Trophoblast cell (in vitro differentiated cells and primary cell): ENCODE results near the gene IL4.

Experiments
- DNase-seq, 2 donors: peaks; one replicate each; pipeline ENCODE4 v3.0.0-alpha.2; 2016
- H2AFZ ChIP-seq: 2 replicates; pipeline ENCODE4 v1.6.1; 2013; ENCODE audit warnings: low read length, moderate library complexity, mild to moderate bottlenecking; ENCODE audit not compliant: insufficient read depth, poor library complexity
- H2AK5ac ChIP-seq: 2 replicates; pipeline ENCODE4 v1.6.1; 2013; ENCODE audit warnings: mild to moderate bottlenecking, low read length
- H2BK120ac ChIP-seq: 2 replicates; pipeline ENCODE4 v1.6.1; 2013; ENCODE audit warnings: low read length, mild to moderate bottlenecking, moderate library complexity; ENCODE audit not compliant: insufficient read depth, poor library complexity
- H2BK12ac ChIP-seq: 2 replicates; pipeline ENCODE4 v1.6.1; 2013; ENCODE audit warnings: mild to moderate bottlenecking, low read length, moderate library complexity
- H2BK5ac ChIP-seq: 2 replicates; pipeline ENCODE4 v1.6.1; 2013; ENCODE audit warnings: low read length, low read depth, moderate library complexity, mild to moderate bottlenecking; ENCODE audit not compliant: poor library complexity
- H3K14ac ChIP-seq: 2 replicates; pipeline ENCODE4 v1.6.1; 2013; ENCODE audit warnings: mild to moderate bottlenecking, low read length
- H3K18ac ChIP-seq: 2 replicates; pipeline ENCODE4 v1.6.1; 2013; ENCODE audit warnings: mild to moderate bottlenecking, low read length
- H3K23ac ChIP-seq: 2 replicates; pipeline ENCODE4 v1.6.1; 2013; ENCODE audit warnings: low read length
- H3K27ac ChIP-seq: 2 replicates; pipeline ENCODE4 v1.5.1; 2013; ENCODE audit warnings: low read depth, mild to moderate bottlenecking, inconsistent platforms, low read length, moderate library complexity
- H3K27me3 ChIP-seq: 2 replicates; pipeline ENCODE4 v1.6.1; 2013; ENCODE audit warnings: inconsistent platforms, mild to moderate bottlenecking, low read length, moderate library complexity; ENCODE audit not compliant: insufficient read depth
- H3K36me3 ChIP-seq, 2 experiments: 1 replicate in 1 of 2; 2 replicates in 1 of 2; pipeline ENCODE4 v1.6.1; 2013; ENCODE audit warnings: low read length in 2 of 2, mild to moderate bottlenecking in 2 of 2, moderate library complexity in 1 of 2; ENCODE audit not compliant: insufficient read depth in 2 of 2, control insufficient read depth in 1 of 2
- H3K4ac ChIP-seq: 2 replicates; pipeline ENCODE4 v1.6.1; 2013; ENCODE audit warnings: low read depth, mild to moderate bottlenecking, low read length, moderate library complexity
- H3K4me1 ChIP-seq, 2 experiments: 1 replicate in 1 of 2; 2 replicates in 1 of 2; pipeline ENCODE4 v1.6.1; 2013; ENCODE audit warnings: low read length in 2 of 2, mild to moderate bottlenecking in 2 of 2, moderate library complexity in 1 of 2; ENCODE audit not compliant: insufficient read depth in 2 of 2, control insufficient read depth in 1 of 2
- H3K4me2 ChIP-seq: 2 replicates; pipeline ENCODE4 v1.6.1; 2013; ENCODE audit warnings: inconsistent platforms, mild to moderate bottlenecking, low read length, moderate library complexity
- H3K4me3 ChIP-seq: 2 replicates; pipeline ENCODE4 v1.5.1; 2013; ENCODE audit warnings: mild to moderate bottlenecking, low read depth, low read length, inconsistent platforms
- H3K79me1 ChIP-seq: one replicate; pipeline ENCODE4 v1.6.1; 2013; ENCODE audit warnings: low read length
- H3K79me2 ChIP-seq: 2 replicates; pipeline ENCODE4 v1.6.1; 2013; ENCODE audit warnings: low read length, mild to moderate bottlenecking; ENCODE audit not compliant: control insufficient read depth, insufficient read depth, poor library complexity
- H3K9ac ChIP-seq: 2 replicates; pipeline ENCODE4 v1.6.1; 2013; ENCODE audit warnings: mild to moderate bottlenecking, low read length
- H3K9me3 ChIP-seq: 2 replicates; pipeline ENCODE4 v1.6.1; 2013; ENCODE audit warnings: low read depth, mild to moderate bottlenecking, control low read depth, inconsistent platforms, low read length; ENCODE audit not compliant: insufficient read depth
- H4K12ac ChIP-seq: 2 replicates; pipeline ENCODE4 v1.6.1; 2013; ENCODE audit warnings: low read depth, mild to moderate bottlenecking, low read length, moderate library complexity
- H4K8ac ChIP-seq: 2 replicates; pipeline ENCODE4 v1.6.1; 2013; ENCODE audit warnings: low read depth, mild to moderate bottlenecking, low read length, moderate library complexity
- H4K91ac ChIP-seq: one replicate; pipeline ENCODE4 v1.6.1; 2013; ENCODE audit warnings: low read depth, mild to moderate bottlenecking, low read length, moderate library complexity
- WGBS: extraction: QIAGEN DNeasy Blood & Tissue Kit; methylation state at CpG from one replicate; pipeline ENCODE4 v1.1.7; 2013; ENCODE audit warnings: missing lambda C conversion rate; ENCODE audit not compliant: insufficient read length, insufficient coverage; ENCODE audit errors: extremely low coverage; 5-methylcytosine and 5-hydroxymethylcytosine counted together

Gene IL4

DNA sequence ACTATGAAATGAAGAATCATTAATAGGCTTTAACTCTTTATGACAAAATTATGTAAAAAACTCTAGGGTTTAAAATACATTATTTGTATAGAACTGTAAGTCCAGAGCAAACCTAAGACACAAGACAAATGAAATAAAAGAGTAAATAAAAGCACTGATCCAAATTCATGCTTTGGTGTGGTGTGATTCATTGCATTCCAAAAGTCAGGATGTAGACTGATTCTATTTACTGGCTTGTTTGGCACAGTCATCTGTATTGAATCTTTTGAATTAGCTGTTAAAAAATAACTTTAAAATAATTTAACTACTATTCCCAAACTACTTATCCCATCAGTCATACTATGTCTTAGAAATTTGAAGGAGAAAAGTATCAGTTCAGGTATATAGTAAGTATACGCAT is 31.1 kb downstream of the IL4 start:
- no peaks in the 10 kb centered on the region for H3K79me2 ChIP-seq
- DNase-seq = no peak
- no peak overlapping the region for H2BK12ac ChIP-seq
- no peak overlapping the region for H3K4me3 ChIP-seq
- no peaks in the 10 kb centered on the region for H3K9me3 ChIP-seq
- H2BK5ac ChIP-seq = no peak overlapping the region
- H2AK5ac ChIP-seq = no peak overlapping the region
- H3K9ac ChIP-seq = no peak overlapping the region
- H3K4me1 ChIP-seq = no peaks in the 10 kb centered on the region
- no peak overlapping the region for H4K91ac ChIP-seq
- H3K27ac ChIP-seq = no peak overlapping the region
- WGBS = no CpG with 5 or more reads among the region's 1 CpG
- H3K14ac ChIP-seq = no peak overlapping the region
- no peaks in the 10 kb centered on the region for H3K27me3 ChIP-seq
- H3K79me1 ChIP-seq = no peaks in the 10 kb centered on the region
- no peak overlapping the region for H2BK120ac ChIP-seq
- H3K18ac ChIP-seq = no peak overlapping the region
- H3K4ac ChIP-seq = no peak overlapping the region
- peaks cover 2 to 6% of the 10 kb centered on the region in 2 experiments for H3K36me3 ChIP-seq
- no peak overlapping the region for H4K12ac ChIP-seq
- H3K4me2 ChIP-seq = no peak overlapping the region
- H4K8ac ChIP-seq = no peak overlapping the region
- H2AFZ ChIP-seq = no peak overlapping the region
- H3K23ac ChIP-seq = no peak overlapping the region

DNA sequence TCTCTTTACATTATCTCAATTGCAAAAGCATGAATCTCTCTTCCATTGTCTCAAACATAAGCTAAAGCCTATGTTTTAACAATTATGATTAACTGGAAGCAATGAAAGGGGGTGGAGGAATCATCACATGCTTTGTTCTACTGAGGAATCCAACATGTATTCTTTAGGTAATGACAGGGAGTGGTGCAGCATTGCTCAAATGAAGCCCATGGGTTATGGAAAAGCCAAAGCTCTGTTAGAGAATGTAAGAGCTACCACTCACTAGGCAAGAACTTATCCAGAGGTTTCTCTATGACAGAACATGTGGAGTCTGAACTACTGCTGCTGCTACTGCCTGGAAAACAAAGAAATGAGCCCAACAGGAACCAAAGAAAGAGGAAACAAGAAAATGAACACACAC is 34.9 kb downstream of the IL4 start:
- no peaks in the 10 kb centered on the region for H3K27me3 ChIP-seq
- no peak overlapping the region for H3K4ac ChIP-seq
- H3K79me1 ChIP-seq = no peaks in the 10 kb centered on the region
- no peak overlapping the region for H2BK5ac ChIP-seq
- H3K27ac ChIP-seq = no peak overlapping the region
- H3K9me3 ChIP-seq = no peaks in the 10 kb centered on the region
- H4K91ac ChIP-seq = no peak overlapping the region
- no peak overlapping the region for H2BK12ac ChIP-seq
- H3K18ac ChIP-seq = no peak overlapping the region
- H3K23ac ChIP-seq = no peak overlapping the region
- H3K4me3 ChIP-seq = no peak overlapping the region
- no peak overlapping the region for H4K12ac ChIP-seq
- H3K14ac ChIP-seq = no peak overlapping the region
- H3K4me2 ChIP-seq = no peak overlapping the region
- H3K4me1 ChIP-seq = no peaks in the 10 kb centered on the region
- no peak for DNase-seq
- no peak overlapping the region for H2BK120ac ChIP-seq
- no peaks in the 10 kb centered on the region for H3K36me3 ChIP-seq
- no peaks in the 10 kb centered on the region for H3K79me2 ChIP-seq
- no peak overlapping the region for H2AFZ ChIP-seq
- no peak overlapping the region for H4K8ac ChIP-seq
- H2AK5ac ChIP-seq = no peak overlapping the region
- no peak overlapping the region for H3K9ac ChIP-seq

DNA sequence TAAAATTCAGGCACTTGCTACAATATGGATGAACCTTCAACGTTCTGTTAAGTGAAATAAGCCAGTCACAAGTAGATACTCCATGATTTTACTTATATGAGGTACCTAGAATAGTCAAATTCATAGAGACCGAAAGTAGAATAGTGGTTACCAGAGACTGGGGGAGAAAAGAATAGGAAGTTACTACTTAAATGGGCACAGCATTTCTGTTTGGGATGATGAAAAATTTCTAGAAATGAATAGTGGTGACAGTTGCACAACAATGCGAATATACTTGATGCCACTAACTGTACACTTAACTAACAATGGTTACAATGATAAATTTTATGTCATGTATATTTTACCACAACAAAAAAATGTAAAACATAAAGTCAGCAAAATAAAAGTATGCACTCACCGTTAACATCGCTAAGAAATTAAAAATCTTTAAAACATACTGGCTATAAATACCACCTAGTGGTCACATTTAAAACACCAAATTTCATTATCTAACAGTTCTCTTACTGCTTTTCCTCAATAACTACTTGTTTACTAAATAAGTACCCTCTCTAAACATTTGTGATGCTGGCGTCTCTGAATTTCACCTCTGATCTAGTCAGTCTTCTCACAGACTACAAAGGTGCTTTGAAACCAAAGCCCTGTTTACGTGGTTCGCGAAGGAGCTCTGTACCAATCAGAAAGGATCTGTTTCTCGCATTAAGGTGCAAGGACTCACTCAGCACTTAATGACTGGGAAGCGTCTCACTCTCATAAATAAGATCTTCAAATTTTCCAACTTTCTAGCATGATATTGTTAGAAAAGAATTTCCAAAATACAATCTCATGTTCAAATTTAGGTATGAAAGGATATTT is 40.9 kb downstream of the IL4 start:
- H3K36me3 ChIP-seq = peaks cover 2% of the 10 kb centered on the region in 2 experiments
- H4K12ac ChIP-seq = no peak overlapping the region
- no peak overlapping the region for H2AFZ ChIP-seq
- no peak overlapping the region for H3K14ac ChIP-seq
- no peak overlapping the region for H2AK5ac ChIP-seq
- H4K91ac ChIP-seq = no peak overlapping the region
- no peak overlapping the region for H2BK12ac ChIP-seq
- H2BK120ac ChIP-seq = no peak overlapping the region
- H4K8ac ChIP-seq = no peak overlapping the region
- peak in 1 of 2 donors; percentile 41 for DNase-seq
- no peaks in the 10 kb centered on the region for H3K27me3 ChIP-seq
- H3K23ac ChIP-seq = no peak overlapping the region
- H3K18ac ChIP-seq = no peak overlapping the region
- no peaks in the 10 kb centered on the region for H3K4me1 ChIP-seq
- no peaks in the 10 kb centered on the region for H3K79me2 ChIP-seq
- H3K79me1 ChIP-seq = no peaks in the 10 kb centered on the region
- H3K9ac ChIP-seq = no peak overlapping the region
- H3K27ac ChIP-seq = no peak overlapping the region
- H3K4me3 ChIP-seq = no peak overlapping the region
- no peaks in the 10 kb centered on the region for H3K9me3 ChIP-seq
- H3K4me2 ChIP-seq = no peak overlapping the region
- H2BK5ac ChIP-seq = no peak overlapping the region
- no peak overlapping the region for H3K4ac ChIP-seq
- no CpG with 5 or more reads among the region's 11 CpGs for WGBS

DNA sequence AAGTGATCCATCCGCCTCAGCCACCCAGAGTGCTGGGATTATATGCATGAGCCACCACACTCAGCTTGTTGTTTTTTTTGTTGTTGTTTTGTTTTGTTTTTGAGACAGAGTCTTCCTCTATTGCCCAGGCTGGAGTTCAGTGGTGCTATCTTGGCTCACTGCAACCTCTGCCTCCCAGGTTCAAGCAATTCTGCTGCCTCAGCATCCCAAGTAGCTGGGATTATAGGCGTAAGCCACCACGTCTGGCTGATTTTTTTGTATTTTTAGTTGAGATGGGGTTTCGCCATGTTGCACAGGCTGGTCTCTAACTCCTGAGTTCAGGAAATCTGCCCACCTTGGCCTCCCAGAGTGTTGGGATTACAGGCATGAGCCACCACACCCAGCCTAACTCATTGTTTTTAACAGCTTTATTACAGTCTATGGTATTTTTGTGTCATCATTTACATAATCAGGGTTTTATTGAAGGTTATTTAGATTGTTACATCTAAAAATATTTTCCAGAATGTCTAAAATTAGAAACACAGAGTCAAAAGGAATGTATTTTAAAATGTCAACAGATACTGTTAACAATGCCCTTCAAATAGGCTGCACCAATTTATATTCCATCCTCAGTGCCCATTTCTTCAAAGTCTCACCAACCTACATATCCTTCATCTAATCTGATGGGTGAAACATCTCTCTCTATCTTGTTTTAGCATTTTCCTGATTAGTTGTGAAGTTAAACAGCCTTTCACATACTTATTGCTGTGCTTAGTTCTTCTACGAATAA is 44.9 kb downstream of the IL4 start:
- Histone ChIP-seq H3K36me3 (peaks cover 4% of the 10 kb centered on the region in 2 experiments), H3K14ac (no peak overlapping the region), H3K9me3 (no peaks in the 10 kb centered on the region), H3K27me3 (no peaks in the 10 kb centered on the region), H3K4me3 (no peak overlapping the region), H4K12ac (no peak overlapping the region), H2AFZ (no peak overlapping the region), H2BK5ac (no peak overlapping the region), H3K18ac (no peak overlapping the region), H3K4me1 (no peaks in the 10 kb centered on the region), H3K27ac (no peak overlapping the region), H3K79me2 (no peaks in the 10 kb centered on the region), H2BK12ac (no peak overlapping the region), H2BK120ac (no peak overlapping the region), H3K23ac (no peak overlapping the region), H3K79me1 (no peaks in the 10 kb centered on the region), H3K4ac (no peak overlapping the region), H4K8ac (no peak overlapping the region), H3K9ac (no peak overlapping the region), H2AK5ac (no peak overlapping the region), H3K4me2 (no peak overlapping the region), H4K91ac (no peak overlapping the region)
- WGBS = no CpG with 5 or more reads among the region's 5 CpGs
- DNase-seq = no peak
